Choroid plexus epithelial cell (primary cell): ENCODE data around the gene CDKN1B.

Source experiments
- DNase-seq: peaks from one replicate; pipeline ENCODE4 v3.0.0-alpha.2; 2010; ENCODE audit warnings: low read depth
- H3K4me3 ChIP-seq: 2 replicates; pipeline ENCODE4 v1.5.1; 2011; ENCODE audit warnings: low read depth, mild to moderate bottlenecking, control low read depth, low read length, moderate library complexity
- CTCF ChIP-seq: conservative IDR thresholded peaks from 2 replicates; pipeline ENCODE4 v1.5.1; 2011; ENCODE audit warnings: low read depth, mild to moderate bottlenecking, control low read depth, inconsistent platforms, low read length, moderate library complexity

CDKN1B gene

DNA sequence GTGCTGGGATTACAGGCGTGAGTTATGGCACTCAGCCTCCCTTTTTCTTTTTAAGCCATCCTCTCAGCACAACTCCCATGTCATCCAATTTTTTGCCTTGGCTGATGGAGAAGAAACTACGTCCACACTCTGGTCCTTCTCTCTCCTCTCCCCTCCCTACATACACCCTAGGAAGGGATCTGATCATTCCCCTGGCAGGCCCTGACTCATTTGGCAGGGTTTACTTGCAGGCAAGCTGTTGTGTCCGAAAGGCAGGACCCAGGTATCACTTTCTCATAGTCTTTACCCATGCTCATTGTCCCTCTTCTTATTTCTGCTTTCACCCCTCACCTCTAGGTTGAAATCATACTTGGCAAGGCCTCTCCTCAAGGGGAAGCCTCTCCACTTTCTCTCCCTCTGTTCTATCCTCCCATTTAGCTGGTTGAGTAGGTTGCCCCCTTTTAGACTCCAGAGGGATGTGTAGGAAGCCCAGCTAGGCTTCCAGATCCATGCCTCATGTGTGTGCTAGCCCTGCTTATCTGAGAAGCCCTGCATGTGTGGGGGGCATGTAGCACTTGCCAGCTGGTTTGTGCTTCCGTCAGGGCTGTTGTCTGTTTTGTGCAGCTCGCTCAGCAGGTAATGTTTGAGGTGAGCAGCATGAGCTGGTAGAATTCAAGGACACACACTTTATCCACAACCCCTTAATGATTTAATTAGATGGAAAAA is 36.0 kb upstream of the CDKN1B start:
- H3K4me3 ChIP-seq: no peak overlapping the region
- no peak for TF ChIP-seq CTCF
- DNase-seq: no peak

DNA sequence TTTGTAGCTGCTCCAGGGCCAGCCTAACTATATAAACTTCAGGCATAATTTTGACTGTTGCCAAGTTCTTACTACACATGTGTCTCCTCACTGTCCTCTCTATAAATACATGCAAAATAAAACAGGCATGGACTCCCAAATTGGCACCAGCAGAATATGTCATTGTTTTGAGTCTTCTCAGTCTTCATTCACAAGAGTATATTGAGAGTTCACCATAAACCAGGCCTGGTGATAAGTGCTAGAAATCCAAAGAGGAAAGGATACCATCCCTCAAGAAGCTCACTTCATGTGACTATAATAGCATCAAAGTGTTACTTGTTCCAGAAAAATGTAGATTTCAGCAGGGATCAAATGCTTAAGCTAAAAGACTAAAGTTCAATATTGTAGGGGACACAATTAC is 34.9 kb upstream of the CDKN1B start:
- TF ChIP-seq CTCF: no peak
- no peak for DNase-seq
- H3K4me3 ChIP-seq: no peak overlapping the region

GRCh38 chr12:12683136-12683697 is 34.0 kb upstream of the CDKN1B start:
- no peak for DNase-seq
- H3K4me3 ChIP-seq: no peak overlapping the region
- TF ChIP-seq CTCF: no peak

GRCh38 chr12:12683725-12684124 is 33.4 kb upstream of the CDKN1B start:
- no peak overlapping the region for H3K4me3 ChIP-seq
- no peak for TF ChIP-seq CTCF
- no peak for DNase-seq

DNA sequence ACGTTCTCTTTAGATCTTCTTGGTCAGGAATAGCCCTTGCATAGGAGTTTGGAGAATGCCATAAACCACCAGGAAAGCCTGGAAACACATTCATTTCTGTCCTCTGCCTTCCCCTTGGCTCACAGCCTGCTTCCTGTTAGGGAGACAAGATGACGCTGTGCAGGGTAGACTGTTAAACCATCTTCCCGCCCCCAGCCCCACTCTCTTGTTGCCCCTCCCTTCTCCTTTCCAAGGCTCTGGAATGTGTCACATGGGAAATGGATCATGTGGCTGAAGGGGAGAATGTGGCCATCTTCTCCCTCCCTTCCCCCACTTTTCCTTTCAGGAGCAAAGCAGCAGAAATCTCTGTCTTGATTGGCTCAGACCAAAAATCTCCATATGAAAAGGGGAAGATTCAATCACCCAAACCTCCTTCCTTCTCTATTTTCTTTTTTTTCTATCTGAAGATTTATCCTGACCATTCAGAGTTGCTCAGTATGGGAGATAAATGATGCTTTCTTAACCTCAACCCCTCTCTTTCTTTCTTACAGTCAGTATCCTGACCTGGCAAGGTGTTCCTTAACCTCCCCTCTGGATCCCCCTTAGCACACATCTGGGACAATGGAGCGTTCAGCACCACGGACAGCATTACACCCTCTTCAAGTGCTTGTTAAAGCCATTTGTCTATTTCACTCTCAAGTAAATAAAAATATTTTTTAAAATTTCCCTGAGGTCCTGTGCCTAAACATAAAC is 32.6 kb upstream of the CDKN1B start:
- TF ChIP-seq CTCF: no peak
- no peak overlapping the region for H3K4me3 ChIP-seq
- peak; percentile 67 for DNase-seq

- H3K4me3 ChIP-seq: no peak overlapping the region
- no peak for DNase-seq
- TF ChIP-seq CTCF: no peak
Measured at GRCh38 chr12:12685305-12685704, 31.9 kb upstream of the CDKN1B start.
